CD4-positive, alpha-beta T cell (primary cell): ENCODE data around the gene ARHGAP18. TPM values are rescaled to one million over a fixed set of nuclear protein-coding genes. Genes with fewer than 3 reads are reported as not detected.

Source experiments
- ATAC-seq: fragments of 200-7000 bp; cut with Tn5 transposase; one replicate; pipeline ENCODE4 v1.10.0; 2022; ENCODE audit warnings: mild to moderate bottlenecking; ENCODE audit not compliant: poor library complexity
- CTCF ChIA-PET: fragments of 350-600 bp; sonication (Branson Sonifier 250); formaldehyde crosslinking; loops from one replicate; lab custom pipeline; 2021; ENCODE audit warnings: antibody characterized with exemption, inconsistent platforms; lab: Charles Lee
- POLR2A ChIA-PET: fragments of 350-600 bp; sonication (Branson Sonifier 250); formaldehyde crosslinking; loops from one replicate; lab custom pipeline; 2021; ENCODE audit warnings: antibody characterized with exemption, inconsistent platforms; lab: Charles Lee
- DNase-seq, 14 experiments: peaks; one replicate each; pipeline ENCODE4 v3.0.0-alpha.2; 2013 to 2020; ENCODE audit warnings: mixed read lengths in 2 of 14
- H3K27ac ChIP-seq, 2 donors: one replicate each; pipeline versions ENCODE4 v1.5.1 to v1.7.0; 2013; ENCODE audit warnings: low read length in 2 of 2, low read depth in 1 of 2, mild to moderate bottlenecking in 1 of 2
- H3K27me3 ChIP-seq, 2 experiments: 1 replicate in 1 of 2; 2 replicates in 1 of 2; pipeline versions ENCODE4 v1.6.1 to v1.7.0; 2013; ENCODE audit warnings: low read length in 2 of 2, control low read depth in 1 of 2, mild to moderate bottlenecking in 1 of 2, moderate library complexity in 1 of 2; ENCODE audit not compliant: insufficient read depth in 2 of 2, control insufficient read depth in 1 of 2
- H3K36me3 ChIP-seq: one replicate; pipeline ENCODE4 v1.6.1; 2013; ENCODE audit warnings: low read length, control low read depth; ENCODE audit not compliant: insufficient read depth
- H3K4me1 ChIP-seq: one replicate; pipeline ENCODE4 v1.6.1; 2013; ENCODE audit warnings: low read length, control low read depth; ENCODE audit not compliant: insufficient read depth
- H3K4me3 ChIP-seq: one replicate; pipeline ENCODE4 v1.5.1; 2013; ENCODE audit warnings: mild to moderate bottlenecking, low read length, moderate library complexity
- H3K9me3 ChIP-seq, 2 experiments: 1 replicate in 1 of 2; 2 replicates in 1 of 2; pipeline versions ENCODE4 v1.6.1 to v1.7.0; 2013; ENCODE audit warnings: low read length in 2 of 2, mild to moderate bottlenecking in 2 of 2, control low read depth in 1 of 2, moderate library complexity in 1 of 2; ENCODE audit not compliant: control insufficient read depth in 1 of 2, insufficient read depth in 1 of 2
- H3K27ac Mint-ChIP-seq: one replicate; pipeline ENCODE4 v1.8.0; 2020; ENCODE audit warnings: mixed read lengths
- H3K27me3 Mint-ChIP-seq: one replicate; pipeline ENCODE4 v1.8.0; 2021; ENCODE audit warnings: mixed read lengths
- H3K36me3 Mint-ChIP-seq: one replicate; pipeline ENCODE4 v1.8.0; 2021; ENCODE audit warnings: low read depth, mixed read lengths
- H3K4me1 Mint-ChIP-seq: one replicate; pipeline ENCODE4 v1.8.0; 2021; ENCODE audit warnings: low read depth, mixed read lengths
- H3K4me3 Mint-ChIP-seq: one replicate; pipeline ENCODE4 v1.8.0; 2020; ENCODE audit warnings: mild to moderate bottlenecking, mixed read lengths
- H3K9me3 Mint-ChIP-seq: one replicate; pipeline ENCODE4 v1.8.0; 2020; ENCODE audit warnings: mixed read lengths
- CTCF ChIP-seq: fragments of 200-600 bp; IDR thresholded peaks from one replicate; pipeline ENCODE4 v1.8.0; 2022; ENCODE audit warnings: antibody characterized with exemption, mild to moderate bottlenecking
- intact Hi-C, 2 experiments: fragments of 100-400 bp; cut with DNase I in 1 of 2; cut with micrococcal nuclease in 1 of 2; formaldehyde crosslinking; loops; one replicate each; pipeline versions ENCODE4 v1.15.1 to v1.9.0; 2023 to 2025; cut with DNase I, micrococcal nuclease
- total RNA-seq, 174 experiments: library from RNA in 2 of 174; stranded (reverse) in 2 of 174; gene quantifications; one replicate each; pipeline ENCODE4 v1.2.3 and lab custom pipeline; 2021 to 2026

The ARHGAP18 gene
- total RNA-seq, 2 experiments from 2014 or later: 0.71 to 1.3 TPM

- no peaks in the 10 kb centered on the region for H3K36me3 Mint-ChIP-seq
- H3K4me1 Mint-ChIP-seq: no peaks in the 10 kb centered on the region
- DNase-seq (no peak), ATAC-seq (no peak)
- intact Hi-C loops: no loop called here
- H3K4me1 ChIP-seq: no peaks in the 10 kb centered on the region
- H3K27ac Mint-ChIP-seq: no peak overlapping the region
- no peak overlapping the region for H3K27ac ChIP-seq
- no peaks in the 10 kb centered on the region for H3K27me3 Mint-ChIP-seq
- ChIA-PET CTCF (interaction anchor here (1.3 kb wide), 1 partner anchor 26 kb away, joined by 3 read pairs; no protein-coding TSS in a partner anchor), POLR2A (no interaction called here)
- H3K4me3 Mint-ChIP-seq: no peak overlapping the region
- TF ChIP-seq CTCF: no peak
- H3K4me3 ChIP-seq: no peak overlapping the region
- H3K9me3 Mint-ChIP-seq: no peaks in the 10 kb centered on the region
- H3K9me3 ChIP-seq: no peaks in the 10 kb centered on the region
- no peaks in the 10 kb centered on the region for H3K36me3 ChIP-seq
- no peaks in the 10 kb centered on the region for H3K27me3 ChIP-seq
These were observed 170.9 kb downstream of the ARHGAP18 start for GRCh38 chr6:129539032-129539431.

- no peaks in the 10 kb centered on the region for H3K36me3 ChIP-seq
- intact Hi-C loops: no loop called here
- no peaks in the 10 kb centered on the region for H3K9me3 ChIP-seq
- no peaks in the 10 kb centered on the region for H3K9me3 Mint-ChIP-seq
- no peaks in the 10 kb centered on the region for H3K27me3 Mint-ChIP-seq
- no peaks in the 10 kb centered on the region for H3K4me1 Mint-ChIP-seq
- ChIA-PET POLR2A (no interaction called here), CTCF (no interaction called here)
- TF ChIP-seq CTCF: no peak
- no peak overlapping the region for H3K27ac ChIP-seq
- H3K4me1 ChIP-seq: no peaks in the 10 kb centered on the region
- no peak for ATAC-seq
- H3K27me3 ChIP-seq: no peaks in the 10 kb centered on the region
- no peak for DNase-seq
- no peak overlapping the region for H3K4me3 Mint-ChIP-seq
- H3K4me3 ChIP-seq: no peak overlapping the region
- no peaks in the 10 kb centered on the region for H3K36me3 Mint-ChIP-seq
- no peak overlapping the region for H3K27ac Mint-ChIP-seq
These were observed 173.7 kb downstream of the ARHGAP18 start for GRCh38 chr6:129536271-129536670.

GRCh38 chr6:129534926-129535325, 175.1 kb downstream of the ARHGAP18 start:
- H3K9me3 ChIP-seq: no peaks in the 10 kb centered on the region
- H3K36me3 ChIP-seq: no peaks in the 10 kb centered on the region
- H3K9me3 Mint-ChIP-seq: no peaks in the 10 kb centered on the region
- no peaks in the 10 kb centered on the region for H3K27me3 Mint-ChIP-seq
- ChIA-PET CTCF (interaction anchor here (1.2 kb wide), 1 partner anchor 40 kb away, joined by 3 read pairs; no protein-coding TSS in a partner anchor), POLR2A (no interaction called here)
- no peaks in the 10 kb centered on the region for H3K36me3 Mint-ChIP-seq
- intact Hi-C loops: no loop called here
- no peaks in the 10 kb centered on the region for H3K4me1 ChIP-seq
- H3K4me1 Mint-ChIP-seq: no peaks in the 10 kb centered on the region
- no peak overlapping the region for H3K4me3 Mint-ChIP-seq
- DNase-seq (no peak), ATAC-seq (no peak)
- no peaks in the 10 kb centered on the region for H3K27me3 ChIP-seq
- H3K27ac ChIP-seq: no peak overlapping the region
- no peak overlapping the region for H3K4me3 ChIP-seq
- TF ChIP-seq CTCF: no peak
- H3K27ac Mint-ChIP-seq: no peak overlapping the region

Other genes with a start within 250 kb of the ARHGAP18 start
- gene TMEM244, start 151.1 kb upstream of the ARHGAP18 start, total RNA-seq: not detected